GM23338 (cell line): ENCODE measurements around the gene FRZB. TPM values are rescaled to one million over a fixed set of nuclear protein-coding genes. Genes with fewer than 3 reads are reported as not detected.

ENCODE experiments used
- ATAC-seq: fragments of 200-7000 bp; cut with Tn5 transposase; 3 replicates; pipeline ENCODE4 v1.9.1; 2020
- DNase-seq: peaks from one replicate; pipeline ENCODE4 v3.0.0-alpha.2; 2015; ENCODE audit warnings: low spot score
- H2AFZ ChIP-seq: fragments of 200-600 bp; sonication (generic); 2 replicates; pipeline ENCODE4 v1.8.0; 2016; ENCODE audit warnings: antibody characterized with exemption, mild to moderate bottlenecking, moderate library complexity
- H3F3A ChIP-seq: fragments of 200-600 bp; sonication (generic); replicated peaks from 2 replicates; pipeline ENCODE4 v1.8.0; 2017; ENCODE audit warnings: antibody characterized with exemption, mixed run types, low read depth
- H3K27ac ChIP-seq: fragments of 200-600 bp; sonication (generic); 2 replicates; pipeline ENCODE4 v1.6.1; 2016; ENCODE audit warnings: low read depth
- H3K27me3 ChIP-seq: fragments of 200-600 bp; sonication (generic); 2 replicates; pipeline ENCODE4 v1.8.0; 2016; ENCODE audit warnings: mild to moderate bottlenecking, mixed run types, moderate library complexity; ENCODE audit not compliant: insufficient read depth
- H3K36me3 ChIP-seq: fragments of 200-600 bp; sonication (generic); 2 replicates; pipeline ENCODE4 v1.8.0; 2016; ENCODE audit warnings: mild to moderate bottlenecking; ENCODE audit not compliant: insufficient read depth
- H3K4me1 ChIP-seq: fragments of 200-600 bp; sonication (generic); 2 replicates; pipeline ENCODE4 v1.8.0; 2016; ENCODE audit warnings: mild to moderate bottlenecking, moderate library complexity; ENCODE audit not compliant: insufficient read depth
- H3K4me2 ChIP-seq: fragments of 200-600 bp; sonication (generic); 2 replicates; pipeline ENCODE4 v1.7.1; 2017; ENCODE audit warnings: mixed run types
- H3K4me3 ChIP-seq: fragments of 200-600 bp; sonication (generic); 2 replicates; pipeline ENCODE4 v1.6.1; 2016; ENCODE audit warnings: mixed run types
- H3K79me2 ChIP-seq: fragments of 200-600 bp; sonication (generic); replicated peaks from 2 replicates; pipeline ENCODE4 v1.8.0; 2017; ENCODE audit warnings: mild to moderate bottlenecking; ENCODE audit not compliant: insufficient read depth
- H3K9me2 ChIP-seq: fragments of 200-600 bp; sonication (generic); 2 replicates; pipeline ENCODE4 v1.8.0; 2017; ENCODE audit not compliant: insufficient read depth
- H4K20me1 ChIP-seq: fragments of 200-600 bp; sonication (generic); replicated peaks from 2 replicates; pipeline ENCODE4 v1.8.0; 2017; ENCODE audit warnings: mild to moderate bottlenecking; ENCODE audit not compliant: insufficient read depth
- H3K27ac Mint-ChIP-seq: 2 replicates; pipeline ENCODE4 v1.8.0; 2020; ENCODE audit warnings: inconsistent platforms, mild to moderate bottlenecking, moderate library complexity, mixed read lengths
- H3K27me3 Mint-ChIP-seq: 3 replicates; pipeline ENCODE4 v1.8.0; 2022; ENCODE audit warnings: low read depth, mild to moderate bottlenecking, moderate library complexity, mixed read lengths, inconsistent platforms; ENCODE audit not compliant: insufficient read depth, poor library complexity
- H3K36me3 Mint-ChIP-seq: 3 replicates; pipeline ENCODE4 v1.8.0; 2021; ENCODE audit warnings: low read depth, mild to moderate bottlenecking, inconsistent platforms, moderate library complexity, mixed read lengths
- H3K4me1 Mint-ChIP-seq: 3 replicates; pipeline ENCODE4 v1.8.0; 2020; ENCODE audit warnings: mild to moderate bottlenecking, inconsistent platforms, mixed read lengths
- H3K4me3 Mint-ChIP-seq: 3 replicates; pipeline ENCODE4 v1.8.0; 2021; ENCODE audit warnings: moderate library complexity, mild to moderate bottlenecking, inconsistent platforms, mixed read lengths
- H3K9me3 Mint-ChIP-seq: 3 replicates; pipeline ENCODE4 v1.8.0; 2020; ENCODE audit warnings: moderate library complexity, mild to moderate bottlenecking, inconsistent platforms, mixed read lengths
- CREB1 ChIP-seq: fragments of 250-450 bp; sonication (Bioruptor Pico); IDR thresholded peaks from 2 replicates; pipeline ENCODE4 v1.5.0; 2020; ENCODE audit warnings: low read depth, mild to moderate bottlenecking, moderate library complexity
- CTCF ChIP-seq, 2 experiments: fragments of 200-600 bp in 1 of 2; sonication (generic) in 1 of 2; conservative IDR thresholded peaks; 2 replicates each; pipeline versions ENCODE4 v1.5.1 to v1.6.1; 2016 to 2017; ENCODE audit warnings: antibody characterized with exemption in 2 of 2, low read depth in 2 of 2, mild to moderate bottlenecking in 2 of 2, moderate library complexity in 1 of 2
- ETS1 ChIP-seq: IDR thresholded peaks from 2 replicates; pipeline ENCODE4 v1.6.1; 2016; ENCODE audit warnings: antibody characterized with exemption
- EZH2 ChIP-seq: fragments of 200-600 bp; sonication (generic); IDR thresholded peaks from one replicate; pipeline ENCODE4 v1.8.0; 2017; ENCODE audit warnings: antibody characterized with exemption, mild to moderate bottlenecking, low read depth; ENCODE audit not compliant: unreplicated experiment
- EZH2phosphoT487 ChIP-seq: fragments of 200-600 bp; sonication (generic); IDR thresholded peaks from one replicate; pipeline ENCODE4 v1.8.1; 2018; ENCODE audit warnings: antibody characterized with exemption; ENCODE audit not compliant: unreplicated experiment
- JUNB ChIP-seq: IDR thresholded peaks from one replicate; pipeline ENCODE4 v1.6.1; 2016; ENCODE audit warnings: antibody characterized with exemption; ENCODE audit not compliant: unreplicated experiment
- NANOG ChIP-seq: IDR thresholded peaks from 2 replicates; pipeline ENCODE4 v1.6.1; 2016; ENCODE audit warnings: antibody characterized with exemption, borderline replicate concordance
- ZNF114 ChIP-seq: fragments of 250-450 bp; sonication (Bioruptor Pico); IDR thresholded peaks from 2 replicates; pipeline ENCODE4 v1.5.0; 2020; ENCODE audit warnings: mild to moderate bottlenecking, moderate library complexity
- polyA plus RNA-seq: library from polyadenylated mRNA; unstranded; fragments of >200 nt; fragmentation: Nextera tagmentation; extraction: Ambion mirVana; gene quantifications from 2 replicates; pipeline ENCODE4 v1.2.1, GENCODE V29; 2016
- total RNA-seq: library from RNA; depleted of rRNA; stranded (reverse); fragments of >200 nt; shearing (Covaris generic); gene quantifications from 2 replicates; pipeline ENCODE4 v1.2.3, GENCODE V29; 2014

FRZB gene
- total and polyA plus RNA-seq, 2 experiments from 2014 or later, result 0.52 to 1.2 TPM

- TF ChIP-seq ETS1 (no peak), EZH2phosphoT487 (no peak), NANOG (no peak), CREB1 (CRISPR knock-in tag) (no peak)
Observed at GRCh38 chr2:182913064-182913463, 46.6 kb upstream of the FRZB start (continued).

GRCh38 chr2:182912518-182912915 is 46.1 kb upstream of the FRZB start:
- H2AFZ ChIP-seq, result no peak overlapping the region
- ATAC-seq, result no peak
- Mint-ChIP-seq H3K36me3 (peaks cover 13% of the 10 kb centered on the region; the same call in 1 of the 3 replicates), H3K4me3 (no peak overlapping the region), H3K9me3 (no peaks in the 10 kb centered on the region), H3K4me1 (peaks cover 11% of the 10 kb centered on the region), H3K27me3 (peaks cover 3% of the 10 kb centered on the region), H3K27ac (no peak overlapping the region)
- H3F3A ChIP-seq, result no peaks in the 10 kb centered on the region; the same call in 1 of the 2 replicates
- DNase-seq, result no peak
- H3K27ac ChIP-seq, result no peak overlapping the region
- H3K9me2 ChIP-seq, result no peaks in the 10 kb centered on the region
- peaks cover 15% of the 10 kb centered on the region for H3K4me1 ChIP-seq
- H3K27me3 ChIP-seq, result no peaks in the 10 kb centered on the region
- no peak overlapping the region for H3K4me2 ChIP-seq
- H4K20me1 ChIP-seq, result no peaks in the 10 kb centered on the region
- no peak overlapping the region for H3K4me3 ChIP-seq
- TF ChIP-seq ZNF114 (CRISPR knock-in tag) (no peak), EZH2 (no peak)
- H3K36me3 ChIP-seq, result peaks cover 9% of the 10 kb centered on the region; the same call in 1 of the 2 replicates
- no peaks in the 10 kb centered on the region for H3K79me2 ChIP-seq

GRCh38 chr2:182911813-182912517 is 45.5 kb upstream of the FRZB start:
- H3K9me2 ChIP-seq, result no peaks in the 10 kb centered on the region
- DNase-seq (no peak), ATAC-seq (no peak)
- H3K4me2 ChIP-seq, result no peak overlapping the region
- Mint-ChIP-seq H3K4me1 (peaks cover 17% of the 10 kb centered on the region), H3K27me3 (peaks cover 5% of the 10 kb centered on the region), H3K36me3 (peaks cover 13% of the 10 kb centered on the region; the same call in 1 of the 3 replicates), H3K4me3 (no peak overlapping the region), H3K27ac (no peak overlapping the region), H3K9me3 (no peaks in the 10 kb centered on the region)
- H2AFZ ChIP-seq, result no peak overlapping the region
- H3K27ac ChIP-seq, result no peak overlapping the region
- no peak overlapping the region for H3K4me3 ChIP-seq
- no peaks in the 10 kb centered on the region for H4K20me1 ChIP-seq
- H3F3A ChIP-seq, result no peaks in the 10 kb centered on the region; the same call in 1 of the 2 replicates
- TF ChIP-seq JUNB (no peak), CTCF (conservative IDR thresholded peaks at IDR 0.05; ENCODE audit: low read depth in 2 of 2) (no peak), EZH2phosphoT487 (no peak), ETS1 (no peak)
- no peaks in the 10 kb centered on the region for H3K79me2 ChIP-seq
- peaks cover 19% of the 10 kb centered on the region for H3K4me1 ChIP-seq
- H3K27me3 ChIP-seq, result no peaks in the 10 kb centered on the region
- peaks cover 9% of the 10 kb centered on the region; the same call in 1 of the 2 replicates for H3K36me3 ChIP-seq
